ENCODE results near the gene NNMT. TPM values are rescaled to one million over a fixed set of nuclear protein-coding genes. Genes with fewer than 3 reads are reported as not detected.

Gene NNMT
- total RNA-seq, 1 donor from 2014 or later, result 2.8 TPM

GRCh38 chr11:114276077-114276476 is 20.1 kb upstream of the NNMT start:
- Mint-ChIP-seq H3K27me3 (peaks cover 39% of the 10 kb centered on the region), H3K9me3 (no peaks in the 10 kb centered on the region), H3K36me3 (no peaks in the 10 kb centered on the region), H3K4me1 (ENCODE audit: unreplicated experiment) (peaks cover 5% of the 10 kb centered on the region), H3K4me3 (no peak overlapping the region), H3K27ac (no peak overlapping the region)
- DNase-seq (ENCODE audit: extremely low spot score, unreplicated experiment), result peak; percentile 31
- TF ChIP-seq CTCF (conservative IDR thresholded peaks at IDR 0.05), result no peak

- no peaks in the 10 kb centered on the region for H3K36me3 Mint-ChIP-seq
- no peak for TF ChIP-seq CTCF (conservative IDR thresholded peaks at IDR 0.05)
- no peak overlapping the region for H3K27ac Mint-ChIP-seq
- peaks cover 28% of the 10 kb centered on the region for H3K27me3 Mint-ChIP-seq
- no peaks in the 10 kb centered on the region for H3K9me3 Mint-ChIP-seq
- no peak overlapping the region for H3K4me3 Mint-ChIP-seq
- no peak for DNase-seq (ENCODE audit: extremely low spot score, unreplicated experiment)
- peaks cover 9% of the 10 kb centered on the region for H3K4me1 Mint-ChIP-seq (ENCODE audit: unreplicated experiment)
Measured at GRCh38 chr11:114277637-114278341, 18.4 kb upstream of the NNMT start.

GRCh38 chr11:114278342-114279065 is 17.7 kb upstream of the NNMT start:
- peaks cover 26% of the 10 kb centered on the region for H3K27me3 Mint-ChIP-seq
- H3K36me3 Mint-ChIP-seq, result no peaks in the 10 kb centered on the region
- H3K27ac Mint-ChIP-seq, result no peak overlapping the region
- TF ChIP-seq CTCF (conservative IDR thresholded peaks at IDR 0.05), result no peak
- no peaks in the 10 kb centered on the region for H3K9me3 Mint-ChIP-seq
- peaks cover 9% of the 10 kb centered on the region for H3K4me1 Mint-ChIP-seq (ENCODE audit: unreplicated experiment)
- H3K4me3 Mint-ChIP-seq, result no peak overlapping the region
- no peak for DNase-seq (ENCODE audit: extremely low spot score, unreplicated experiment)

GRCh38 chr11:114279792-114280546 is 16.2 kb upstream of the NNMT start:
- Mint-ChIP-seq H3K4me3 (peak overlapping the region; percentile 10), H3K27me3 (peaks cover 20% of the 10 kb centered on the region), H3K4me1 (ENCODE audit: unreplicated experiment) (peaks cover 9% of the 10 kb centered on the region), H3K36me3 (no peaks in the 10 kb centered on the region), H3K9me3 (no peaks in the 10 kb centered on the region), H3K27ac (peak overlapping the region; percentile 80)
- DNase-seq (ENCODE audit: extremely low spot score, unreplicated experiment), result no peak
- TF ChIP-seq CTCF (conservative IDR thresholded peaks at IDR 0.05), result no peak

GRCh38 chr11:114280696-114281095 is 15.5 kb upstream of the NNMT start:
- Mint-ChIP-seq H3K4me1 (ENCODE audit: unreplicated experiment) (peaks cover 9% of the 10 kb centered on the region), H3K27me3 (peaks cover 16% of the 10 kb centered on the region), H3K9me3 (no peaks in the 10 kb centered on the region), H3K36me3 (no peaks in the 10 kb centered on the region), H3K4me3 (no peak overlapping the region), H3K27ac (peak overlapping the region; percentile 80)
- no peak for DNase-seq (ENCODE audit: extremely low spot score, unreplicated experiment)
- peak; percentile 79 for TF ChIP-seq CTCF (conservative IDR thresholded peaks at IDR 0.05)

Data from type B pancreatic cell (in vitro differentiated cells).